GM06990 (cell line): ENCODE results near the gene VPS16.

ENCODE experiments used
- DNase-seq: peaks from one replicate; pipeline ENCODE4 v3.0.0-alpha.2; 2011; ENCODE audit not compliant: insufficient read length; ENCODE audit errors: extremely low read depth
- H3K27me3 ChIP-seq: replicated peaks from 2 replicates; pipeline ENCODE4 v1.6.0; 2011; ENCODE audit warnings: low read length; ENCODE audit not compliant: control insufficient read depth, insufficient read depth
- H3K36me3 ChIP-seq: 2 replicates; pipeline ENCODE4 v1.5.1; 2011; ENCODE audit warnings: low read length; ENCODE audit not compliant: control insufficient read depth, insufficient read depth
- H3K4me3 ChIP-seq: replicated peaks from 2 replicates; pipeline ENCODE4 v1.5.1; 2011; ENCODE audit warnings: low read depth, mild to moderate bottlenecking, control low read depth, low read length
- CTCF ChIP-seq: IDR thresholded peaks from 2 replicates; pipeline ENCODE4 v1.5.1; 2011; ENCODE audit warnings: low read length, control low read depth, mild to moderate bottlenecking, inconsistent platforms; ENCODE audit not compliant: insufficient read depth, poor library complexity, severe bottlenecking

VPS16 gene

DNA sequence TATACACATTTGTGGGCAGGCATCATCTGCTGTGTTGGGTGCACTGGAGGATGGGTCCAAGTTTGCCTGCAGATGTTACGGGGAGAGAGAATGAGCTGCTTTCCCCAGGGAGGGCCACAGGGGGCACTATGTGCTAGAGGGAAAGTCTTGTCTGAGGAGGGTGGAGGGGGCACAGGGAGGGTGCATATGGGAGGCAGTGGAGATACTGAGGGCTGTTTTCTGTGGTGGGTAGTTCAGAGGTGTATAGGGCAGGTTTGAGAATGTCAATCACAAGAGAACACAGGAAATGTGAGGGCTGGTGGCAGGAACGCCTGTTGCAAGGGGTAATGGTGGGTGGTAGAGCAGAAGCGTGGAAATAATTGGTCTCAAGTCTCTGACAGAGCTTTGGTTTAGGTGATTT lies 25.1 kb downstream of the VPS16 start:
- peak; percentile 8 for TF ChIP-seq CTCF
- H3K36me3 ChIP-seq = peaks cover 27% of the 10 kb centered on the region

DNA sequence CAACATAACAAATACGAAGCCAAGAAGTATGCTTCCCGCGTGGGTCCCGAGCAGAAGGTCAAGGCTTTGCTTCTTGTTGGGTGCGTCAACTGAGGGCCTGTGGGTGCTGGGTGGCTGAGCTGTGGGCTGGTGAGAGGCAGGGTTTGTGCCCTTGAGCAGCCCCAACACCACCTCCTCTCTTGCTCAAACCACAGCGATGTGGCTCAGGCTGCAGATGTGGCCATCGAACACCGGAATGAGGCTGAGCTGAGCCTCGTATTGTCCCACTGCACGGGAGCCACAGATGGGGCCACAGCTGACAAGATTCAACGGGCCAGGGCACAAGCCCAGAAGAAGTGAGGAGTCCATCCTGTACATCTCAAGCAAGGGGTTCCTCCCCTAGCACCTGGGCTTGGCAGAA lies 25.7 kb downstream of the VPS16 start:
- H3K27me3 ChIP-seq = no peaks in the 10 kb centered on the region
- H3K36me3 ChIP-seq = peaks cover 24% of the 10 kb centered on the region
- no peak overlapping the region for H3K4me3 ChIP-seq
- DNase-seq = no peak
- TF ChIP-seq CTCF = no peak

More for the DNA sequence above, 25.1 kb downstream of the VPS16 start:
- no peak for DNase-seq
- no peaks in the 10 kb centered on the region for H3K27me3 ChIP-seq
- no peak overlapping the region for H3K4me3 ChIP-seq

GRCh38 chr20:2867081-2867864 lies 26.7 kb downstream of the VPS16 start:
- Histone ChIP-seq H3K36me3 (peaks cover 16% of the 10 kb centered on the region), H3K27me3 (no peaks in the 10 kb centered on the region), H3K4me3 (no peak overlapping the region)
- no peak for TF ChIP-seq CTCF
- no peak for DNase-seq

GRCh38 chr20:2869381-2869780 lies 28.8 kb downstream of the VPS16 start:
- peaks cover 10% of the 10 kb centered on the region for H3K36me3 ChIP-seq
- no peak overlapping the region for H3K4me3 ChIP-seq
- TF ChIP-seq CTCF = no peak
- H3K27me3 ChIP-seq = no peaks in the 10 kb centered on the region
- no peak for DNase-seq

DNA sequence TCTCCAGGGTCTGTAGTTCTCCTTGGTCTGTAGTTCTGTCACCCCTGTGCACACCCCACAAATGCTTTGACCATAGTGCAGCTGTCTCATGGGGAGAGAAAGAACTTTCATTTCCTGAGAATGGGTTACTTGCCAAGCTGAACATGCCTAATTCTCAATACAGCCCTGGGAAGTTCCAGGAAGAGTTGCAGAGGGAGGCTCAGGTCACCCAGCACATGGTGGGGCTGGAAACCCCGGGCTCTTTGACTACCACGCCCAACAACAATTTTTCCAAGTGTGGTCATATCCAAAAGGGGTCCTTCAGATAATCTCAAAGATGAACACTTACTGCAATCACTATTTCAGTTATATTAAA lies 30.5 kb downstream of the VPS16 start:
- H3K36me3 ChIP-seq = peaks cover 5% of the 10 kb centered on the region
- H3K4me3 ChIP-seq = no peak overlapping the region

More for the DNA sequence above, 30.5 kb downstream of the VPS16 start:
- DNase-seq = no peak
- no peak for TF ChIP-seq CTCF
- no peaks in the 10 kb centered on the region for H3K27me3 ChIP-seq
